Heart left ventricle (tissue), 13 donors: Measurements from ENCODE around the gene ASTN2.

Experiments used
- POLR2A ChIP-seq, 2 donors: fragments of 450-650 bp; IDR thresholded peaks; one replicate each; pipeline ENCODE4 v1.6.1; 2017; ENCODE audit warnings: antibody characterized with exemption in 2 of 2, mild to moderate bottlenecking in 2 of 2, moderate library complexity in 2 of 2
- TF ChIP-seq, protein P1 (sequence below), 12 donors: fragments of 200-600 bp; sonication (generic) in 4 of 12; IDR thresholded peaks; one replicate each; pipeline versions ENCODE4 v1.5.0 to v1.8.0; 2018 to 2022; ENCODE audit warnings: antibody characterized with exemption in 12 of 12, mild to moderate bottlenecking in 5 of 12
- donor health status: ischemic (EF 13 %, LVEDD 7.1; RV severe dilation, severe dysfunction).
- donor health status: DM: no; HTN: yes; CAD: no.
- donor health status: DM: no; HTN: no; CAD: no.
- donor health status: ischemic (EF 25% LVEDD 6.9; RV normal size, moderate dysfunction).
- donor health status: ischemic (EF 25% LVEDD 5.7; RV mildly dilated, moderate dysfunction).
- donor health status: ischemic (EF 35%, LVEDD 5.7; RV mildly dilated, moderate dysfunction).
- donor health status: nonischemic (EF 11% LVEDD 7.7; RV severe dilation, severe dysfunction).
- donor health status: DM: yes; HTN: yes; CAD: no.
- donor health status: PGD.
- donor health status: ischemic (EF 29% LVEDD 5.4; RV normal size, mild dysfunction).
- donor health status: nonischemic (EF 23%, LVEDD 6.1; RV moderate dilation, normal function).

DNA sequence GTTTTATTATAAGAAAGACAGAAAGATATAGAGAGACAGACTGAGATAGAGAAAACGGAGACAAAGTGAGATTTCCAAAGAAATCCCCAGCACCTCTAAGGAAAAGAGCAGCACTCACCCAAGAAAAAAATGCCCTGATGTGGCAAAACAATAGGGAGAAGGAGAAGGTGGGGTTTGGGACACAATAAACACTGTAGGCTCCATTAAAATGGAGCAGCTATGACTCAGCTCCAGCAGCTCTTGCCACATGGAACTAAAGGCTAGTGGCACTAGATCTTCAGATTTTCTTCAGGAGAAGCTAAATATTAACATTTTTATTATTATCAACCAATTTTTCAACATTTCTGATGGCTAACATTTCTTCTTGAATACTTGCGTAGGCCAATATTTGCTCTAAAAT is 406.0 kb downstream of the ASTN2 start:
- TF ChIP-seq, protein P1, sequence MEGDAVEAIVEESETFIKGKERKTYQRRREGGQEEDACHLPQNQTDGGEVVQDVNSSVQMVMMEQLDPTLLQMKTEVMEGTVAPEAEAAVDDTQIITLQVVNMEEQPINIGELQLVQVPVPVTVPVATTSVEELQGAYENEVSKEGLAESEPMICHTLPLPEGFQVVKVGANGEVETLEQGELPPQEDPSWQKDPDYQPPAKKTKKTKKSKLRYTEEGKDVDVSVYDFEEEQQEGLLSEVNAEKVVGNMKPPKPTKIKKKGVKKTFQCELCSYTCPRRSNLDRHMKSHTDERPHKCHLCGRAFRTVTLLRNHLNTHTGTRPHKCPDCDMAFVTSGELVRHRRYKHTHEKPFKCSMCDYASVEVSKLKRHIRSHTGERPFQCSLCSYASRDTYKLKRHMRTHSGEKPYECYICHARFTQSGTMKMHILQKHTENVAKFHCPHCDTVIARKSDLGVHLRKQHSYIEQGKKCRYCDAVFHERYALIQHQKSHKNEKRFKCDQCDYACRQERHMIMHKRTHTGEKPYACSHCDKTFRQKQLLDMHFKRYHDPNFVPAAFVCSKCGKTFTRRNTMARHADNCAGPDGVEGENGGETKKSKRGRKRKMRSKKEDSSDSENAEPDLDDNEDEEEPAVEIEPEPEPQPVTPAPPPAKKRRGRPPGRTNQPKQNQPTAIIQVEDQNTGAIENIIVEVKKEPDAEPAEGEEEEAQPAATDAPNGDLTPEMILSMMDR (IDR thresholded peaks at IDR 0.05), result no peak
- TF ChIP-seq POLR2A (IDR thresholded peaks at IDR 0.05), result no peak
